Calu3 (cell line): ENCODE data around the gene SLC9A3. TPM values are rescaled to one million over a fixed set of nuclear protein-coding genes. Genes with fewer than 3 reads are reported as not detected.

Experiments
- BruUV-seq: library from RNA; stranded (reverse); fragments of 400-500 nt; replicated peaks from 2 replicates; lab custom pipeline; 2021; lab: Mats Ljungman, UMichigan
- CTCF ChIA-PET: fragments of 300-600 bp; sonication (Branson Sonifier 250); formaldehyde crosslinking; loops from one replicate; lab custom pipeline; 2022; ENCODE audit warnings: antibody characterized with exemption; lab: Charles Lee
- DNase-seq: peaks from one replicate; pipeline ENCODE4 v3.0.0; 2022
- H3K27ac Mint-ChIP-seq: one replicate; pipeline ENCODE4 v1.8.0; 2022; ENCODE audit warnings: mixed read lengths; ENCODE audit not compliant: unreplicated experiment
- H3K27me3 Mint-ChIP-seq: one replicate; pipeline ENCODE4 v1.8.0; 2022; ENCODE audit warnings: mixed read lengths; ENCODE audit not compliant: unreplicated experiment
- H3K36me3 Mint-ChIP-seq: one replicate; pipeline ENCODE4 v1.8.0; 2022; ENCODE audit warnings: mild to moderate bottlenecking, moderate library complexity, mixed read lengths; ENCODE audit not compliant: insufficient read depth, unreplicated experiment
- H3K4me1 Mint-ChIP-seq: one replicate; pipeline ENCODE4 v1.8.0; 2022; ENCODE audit warnings: mild to moderate bottlenecking, low read depth, mixed read lengths; ENCODE audit not compliant: unreplicated experiment
- H3K4me3 Mint-ChIP-seq: one replicate; pipeline ENCODE4 v1.8.0; 2022; ENCODE audit warnings: mild to moderate bottlenecking, low read depth, moderate library complexity, mixed read lengths; ENCODE audit not compliant: unreplicated experiment
- H3K9me3 Mint-ChIP-seq: one replicate; pipeline ENCODE4 v1.8.0; 2022; ENCODE audit warnings: low read depth, mixed read lengths; ENCODE audit not compliant: unreplicated experiment
- intact Hi-C: fragments of 100-400 bp; cut with micrococcal nuclease; formaldehyde crosslinking; loops from one replicate; pipeline ENCODE4 v1.10.0; 2022; ENCODE audit not compliant: unreplicated experiment
- total RNA-seq: library from RNA; stranded (reverse); gene quantifications from 2 replicates; pipeline ENCODE4 v1.2.3, GENCODE V29; 2022
- TF ChIP-seq, protein P1 (sequence below): fragments of 200-600 bp; IDR thresholded peaks from one replicate; pipeline ENCODE4 v1.8.0; 2022; ENCODE audit warnings: antibody characterized with exemption; ENCODE audit not compliant: unreplicated experiment

SLC9A3 gene
- total RNA-seq, 1 experiment from 2014 or later: 1.1 TPM

DNA sequence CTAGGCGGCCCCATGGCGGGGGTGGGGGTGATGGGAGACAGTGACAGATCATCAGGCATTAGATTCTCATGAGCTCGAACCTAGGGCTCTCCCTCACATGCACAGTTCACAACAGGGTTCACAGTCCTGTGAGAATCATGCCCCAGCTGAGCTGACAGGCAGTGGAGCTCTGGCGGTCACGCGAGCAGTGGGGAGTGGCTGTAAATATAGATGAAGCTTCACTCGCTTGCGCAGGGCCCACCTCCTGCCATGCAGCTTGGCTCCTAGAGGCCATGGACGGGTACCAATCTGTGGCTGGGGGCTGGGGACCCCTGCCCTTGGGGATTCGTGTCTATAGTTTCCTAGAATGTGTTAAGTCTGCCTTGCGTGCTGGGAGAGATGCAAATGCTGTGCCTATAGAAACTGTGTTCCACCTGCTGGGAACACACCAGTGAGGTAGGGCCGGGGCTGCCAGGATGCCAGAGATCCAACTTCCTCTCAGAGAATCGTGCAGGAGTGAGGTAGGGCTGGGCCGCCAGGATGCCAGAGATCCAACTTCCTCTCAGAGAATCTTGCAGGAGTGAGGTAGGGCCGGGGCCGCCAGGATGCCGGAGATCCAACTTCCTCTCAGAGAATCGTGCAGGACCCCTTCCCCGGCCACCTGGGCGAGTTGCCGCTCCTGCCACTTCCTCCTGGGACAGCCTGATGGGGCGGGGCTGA is 95.3 kb downstream of the SLC9A3 start:
- CTCF ChIA-PET: no interaction called here
- H3K4me3 Mint-ChIP-seq: no peak overlapping the region
- no TSS peak for BruUV-seq
- H3K27ac Mint-ChIP-seq: no peak overlapping the region
- peaks cover 12% of the 10 kb centered on the region for H3K4me1 Mint-ChIP-seq
- DNase-seq: no peak
- peaks cover 17% of the 10 kb centered on the region for H3K27me3 Mint-ChIP-seq
- H3K9me3 Mint-ChIP-seq: peaks cover 7% of the 10 kb centered on the region
- TF ChIP-seq, protein P1, sequence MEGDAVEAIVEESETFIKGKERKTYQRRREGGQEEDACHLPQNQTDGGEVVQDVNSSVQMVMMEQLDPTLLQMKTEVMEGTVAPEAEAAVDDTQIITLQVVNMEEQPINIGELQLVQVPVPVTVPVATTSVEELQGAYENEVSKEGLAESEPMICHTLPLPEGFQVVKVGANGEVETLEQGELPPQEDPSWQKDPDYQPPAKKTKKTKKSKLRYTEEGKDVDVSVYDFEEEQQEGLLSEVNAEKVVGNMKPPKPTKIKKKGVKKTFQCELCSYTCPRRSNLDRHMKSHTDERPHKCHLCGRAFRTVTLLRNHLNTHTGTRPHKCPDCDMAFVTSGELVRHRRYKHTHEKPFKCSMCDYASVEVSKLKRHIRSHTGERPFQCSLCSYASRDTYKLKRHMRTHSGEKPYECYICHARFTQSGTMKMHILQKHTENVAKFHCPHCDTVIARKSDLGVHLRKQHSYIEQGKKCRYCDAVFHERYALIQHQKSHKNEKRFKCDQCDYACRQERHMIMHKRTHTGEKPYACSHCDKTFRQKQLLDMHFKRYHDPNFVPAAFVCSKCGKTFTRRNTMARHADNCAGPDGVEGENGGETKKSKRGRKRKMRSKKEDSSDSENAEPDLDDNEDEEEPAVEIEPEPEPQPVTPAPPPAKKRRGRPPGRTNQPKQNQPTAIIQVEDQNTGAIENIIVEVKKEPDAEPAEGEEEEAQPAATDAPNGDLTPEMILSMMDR: no peak
- intact Hi-C loops: no loop called here
- no peaks in the 10 kb centered on the region for H3K36me3 Mint-ChIP-seq

DNA sequence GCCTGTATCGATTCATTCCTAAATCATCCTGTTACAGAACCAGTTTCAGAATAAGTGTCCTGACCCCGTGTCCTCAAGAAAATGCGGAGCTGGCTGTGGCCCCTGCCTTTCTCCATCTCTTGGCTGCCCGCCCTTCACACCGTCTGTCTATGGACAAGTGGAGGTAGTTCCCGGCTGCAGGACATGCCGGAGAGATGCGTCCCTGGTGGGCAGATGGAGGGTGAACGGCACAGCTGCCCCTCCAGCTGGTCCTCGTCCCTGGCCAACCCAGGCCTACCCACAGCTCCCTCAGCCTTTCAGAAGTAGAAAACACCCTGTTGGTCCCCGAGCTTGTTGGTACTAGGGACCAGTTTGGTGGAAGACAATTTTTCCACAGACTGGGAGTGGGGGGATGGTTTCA is 96.0 kb downstream of the SLC9A3 start:
- H3K4me3 Mint-ChIP-seq: no peak overlapping the region
- CTCF ChIA-PET: no interaction called here
- no TSS peak for BruUV-seq
- H3K27me3 Mint-ChIP-seq: peaks cover 17% of the 10 kb centered on the region
- peaks cover 7% of the 10 kb centered on the region for H3K9me3 Mint-ChIP-seq
- H3K4me1 Mint-ChIP-seq: peaks cover 12% of the 10 kb centered on the region
- TF ChIP-seq, protein P1: no peak
- H3K27ac Mint-ChIP-seq: no peak overlapping the region
- no peaks in the 10 kb centered on the region for H3K36me3 Mint-ChIP-seq
- DNase-seq: no peak
- intact Hi-C loops: no loop called here

DNA sequence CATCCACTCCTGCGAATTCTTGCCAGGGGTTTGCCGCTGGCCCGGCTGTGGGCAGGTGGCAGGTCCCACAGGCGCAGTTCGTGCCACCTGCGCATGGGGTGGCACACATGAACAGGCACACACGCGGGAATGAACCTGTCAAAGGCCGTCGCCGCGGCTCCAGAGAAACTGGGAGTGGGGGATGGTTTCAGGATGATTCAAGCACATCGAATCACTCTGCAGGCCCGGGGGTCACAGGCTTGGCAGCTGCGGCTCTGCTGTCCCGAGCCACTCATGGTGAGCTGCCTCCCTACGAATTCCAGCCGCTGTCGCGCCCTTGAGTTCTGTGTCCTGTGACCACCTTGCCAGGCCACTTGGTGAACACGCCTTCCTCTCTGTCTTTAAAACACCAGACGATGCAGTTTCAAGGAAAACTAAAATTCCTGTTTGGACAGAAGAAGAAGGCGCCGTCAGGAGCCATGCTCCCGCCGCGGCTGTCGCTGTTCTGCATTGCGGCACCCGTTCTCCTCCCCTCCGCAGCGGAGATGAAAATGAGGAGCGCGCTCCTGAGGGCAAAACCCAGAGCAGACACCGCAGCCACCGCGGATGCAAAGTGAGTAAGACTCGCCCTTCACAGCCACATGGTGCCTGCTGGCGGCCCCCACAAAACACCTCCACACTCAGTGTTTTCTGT is 96.7 kb downstream of the SLC9A3 start:
- Mint-ChIP-seq H3K4me3 (no peak overlapping the region), H3K9me3 (peaks cover 7% of the 10 kb centered on the region), H3K36me3 (no peaks in the 10 kb centered on the region), H3K27me3 (peaks cover 17% of the 10 kb centered on the region), H3K27ac (no peak overlapping the region), H3K4me1 (peaks cover 12% of the 10 kb centered on the region)
- no peak for DNase-seq
- intact Hi-C loops: no loop called here
- TF ChIP-seq, protein P1: no peak
- no TSS peak for BruUV-seq
- CTCF ChIA-PET: no interaction called here

DNA sequence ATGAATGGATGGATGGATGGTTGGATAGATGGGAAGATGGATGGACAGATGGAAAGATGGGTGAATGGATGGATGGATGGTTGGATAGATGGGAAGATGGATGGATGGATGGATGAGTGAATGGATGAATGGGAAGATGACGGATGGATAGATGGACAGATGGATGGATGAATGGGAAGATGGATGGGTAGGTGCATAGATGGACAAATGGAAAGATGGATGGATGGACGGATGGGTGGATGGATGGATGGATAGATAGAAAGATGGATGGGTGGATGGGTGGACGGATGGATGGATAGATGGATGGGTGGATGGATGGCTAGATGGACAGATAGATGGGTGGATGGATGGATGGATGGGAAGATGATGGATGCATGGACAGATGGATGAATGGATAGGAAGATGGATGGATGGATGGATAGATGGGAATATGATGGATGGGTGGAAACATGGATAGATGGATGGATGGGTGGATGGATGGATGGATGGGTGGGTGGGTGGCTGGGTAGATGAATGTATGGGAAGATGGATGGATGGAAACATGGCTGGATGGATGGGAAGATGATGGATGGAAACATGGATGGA is 97.8 kb downstream of the SLC9A3 start:
- no peaks in the 10 kb centered on the region for H3K36me3 Mint-ChIP-seq
- BruUV-seq: no TSS peak
- no peak for DNase-seq
- no peak overlapping the region for H3K4me3 Mint-ChIP-seq
- peaks cover 6% of the 10 kb centered on the region for H3K4me1 Mint-ChIP-seq
- TF ChIP-seq, protein P1: no peak
- intact Hi-C loops: no loop called here
- CTCF ChIA-PET: interaction anchor here (1.0 to 1.6 kb wide), 2 partner anchors 109 to 238 kb away, joined by 4 to 5 read pairs; no protein-coding TSS in a partner anchor
- H3K27me3 Mint-ChIP-seq: peaks cover 17% of the 10 kb centered on the region
- H3K9me3 Mint-ChIP-seq: peaks cover 7% of the 10 kb centered on the region
- H3K27ac Mint-ChIP-seq: no peak overlapping the region
